PC-9 (cell line): ENCODE measurements around the gene SETD3.

Experiments
- EZH2 ChIP-seq: fragments of 200-600 bp; sonication (generic); IDR thresholded peaks from 2 replicates; pipeline ENCODE4 v1.8.0; 2017; ENCODE audit warnings: antibody characterized with exemption, low read depth
- TF ChIP-seq, protein P1 (sequence below): fragments of 200-600 bp; sonication (generic); conservative IDR thresholded peaks from 2 replicates; pipeline ENCODE4 v1.6.1; 2017; ENCODE audit warnings: mixed run types, antibody characterized with exemption, mild to moderate bottlenecking, moderate library complexity

DNA sequence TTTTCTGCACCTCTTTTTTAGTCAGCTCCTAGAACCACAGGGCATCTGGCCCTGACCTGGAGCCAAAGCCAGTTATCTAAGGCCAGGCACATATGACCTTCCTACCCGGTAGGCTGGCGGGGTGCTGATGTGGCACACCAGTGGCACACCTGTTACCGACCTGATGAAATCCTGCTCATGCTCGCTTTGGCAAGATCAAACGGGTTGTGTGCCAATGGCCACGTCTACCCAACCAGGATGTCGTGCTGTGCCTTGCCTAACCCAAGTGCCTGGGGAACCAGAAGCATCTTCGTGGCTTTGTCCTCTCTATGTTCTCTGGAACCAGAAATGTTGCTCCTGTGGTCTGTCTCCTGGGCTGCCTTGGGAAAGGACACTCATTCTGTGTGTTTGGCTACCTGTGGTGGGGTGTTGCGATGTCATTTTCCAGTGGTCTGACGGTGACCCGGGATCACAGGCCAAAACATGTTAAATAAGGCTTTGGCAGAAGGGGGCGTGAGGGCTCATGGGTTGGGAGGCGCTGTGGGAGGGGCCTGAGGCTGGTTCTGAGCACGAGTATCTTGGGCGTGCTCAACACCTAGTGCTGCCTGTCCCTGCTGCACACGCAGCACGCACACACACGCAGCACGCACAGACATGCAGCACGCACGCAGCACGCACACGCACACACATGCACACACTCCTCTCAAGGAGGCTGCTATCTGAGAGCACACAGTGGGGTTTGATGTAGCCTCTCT, 28.4 kb upstream of the SETD3 start:
- TF ChIP-seq, protein P1, sequence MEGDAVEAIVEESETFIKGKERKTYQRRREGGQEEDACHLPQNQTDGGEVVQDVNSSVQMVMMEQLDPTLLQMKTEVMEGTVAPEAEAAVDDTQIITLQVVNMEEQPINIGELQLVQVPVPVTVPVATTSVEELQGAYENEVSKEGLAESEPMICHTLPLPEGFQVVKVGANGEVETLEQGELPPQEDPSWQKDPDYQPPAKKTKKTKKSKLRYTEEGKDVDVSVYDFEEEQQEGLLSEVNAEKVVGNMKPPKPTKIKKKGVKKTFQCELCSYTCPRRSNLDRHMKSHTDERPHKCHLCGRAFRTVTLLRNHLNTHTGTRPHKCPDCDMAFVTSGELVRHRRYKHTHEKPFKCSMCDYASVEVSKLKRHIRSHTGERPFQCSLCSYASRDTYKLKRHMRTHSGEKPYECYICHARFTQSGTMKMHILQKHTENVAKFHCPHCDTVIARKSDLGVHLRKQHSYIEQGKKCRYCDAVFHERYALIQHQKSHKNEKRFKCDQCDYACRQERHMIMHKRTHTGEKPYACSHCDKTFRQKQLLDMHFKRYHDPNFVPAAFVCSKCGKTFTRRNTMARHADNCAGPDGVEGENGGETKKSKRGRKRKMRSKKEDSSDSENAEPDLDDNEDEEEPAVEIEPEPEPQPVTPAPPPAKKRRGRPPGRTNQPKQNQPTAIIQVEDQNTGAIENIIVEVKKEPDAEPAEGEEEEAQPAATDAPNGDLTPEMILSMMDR: no peak
- TF ChIP-seq EZH2: no peak
